ENCODE results near the gene PDILT.

DNA sequence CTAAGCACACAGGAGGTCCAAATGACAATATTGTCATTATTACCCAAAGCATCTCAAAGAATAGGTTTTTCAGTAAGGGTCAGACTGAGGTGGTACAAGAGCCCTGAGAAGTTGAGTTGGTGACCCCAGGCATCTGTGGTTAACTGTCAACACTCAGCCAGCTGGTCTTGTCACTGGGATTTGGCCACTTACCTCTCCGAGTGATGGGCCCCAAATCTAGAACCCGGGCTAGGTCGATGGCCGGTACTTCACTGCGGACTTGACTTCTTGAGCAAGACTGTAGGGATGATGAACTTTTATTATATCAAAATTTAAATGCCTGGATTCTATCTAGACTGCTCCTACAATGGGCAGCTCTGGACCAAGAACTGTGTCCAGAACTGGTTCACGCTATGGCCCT lies 88.8 kb downstream of the PDILT start:
- no peak for TF ChIP-seq CTCF (IDR thresholded peaks at IDR 0.05)
- no peak for TF ChIP-seq POLR2AphosphoS5 (IDR thresholded peaks at IDR 0.05)
